DMS114 treated with DMSO at 0.1 percent for 48 hours (cell line): Measurements from ENCODE around the gene TLCD1.
A peak's percentile ranks its signal among the peaks of the same experiment; 100 is the strongest.
"Not testable (repeated sequence)": the region's sequence is repeated elsewhere in the genome, so short reads cannot be mapped to it uniquely, and the experiment has no call there.

Experiments used
- DNase-seq: peaks from one replicate; lab custom pipeline; 2025; ENCODE audit not compliant: unreplicated experiment; lab: John Stamatoyannopoulos, UW

Gene TLCD1

DNA sequence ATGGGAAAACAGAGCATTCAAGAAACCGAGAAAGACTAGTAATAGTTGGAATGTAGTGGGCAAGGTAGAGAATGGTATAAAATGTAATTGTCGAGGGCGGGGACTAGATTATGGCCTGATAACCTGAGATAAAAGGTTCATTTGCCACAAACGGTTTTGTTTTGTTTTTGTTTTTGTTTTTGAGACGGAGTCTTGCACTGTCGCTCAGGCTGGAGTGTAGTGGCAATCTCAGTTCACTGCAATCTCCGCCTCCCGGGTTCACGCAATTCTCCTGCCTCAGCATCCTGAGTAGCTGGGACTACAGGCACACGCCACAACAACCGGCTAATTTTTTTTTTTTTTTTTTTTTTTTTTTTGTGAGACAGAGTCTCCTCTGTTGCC is 3.9 kb upstream of the TLCD1 start:
- no peak for DNase-seq

GRCh38 chr17:28728364-28729200 is 2.5 kb upstream of the TLCD1 start, which contains the start of gene NEK8:
Gene NEK8 (plus strand): TSS chr17:28728788. CDS start chr17:28728814, 26 bp downstream.
- peak; percentile 83 for DNase-seq

DNA sequence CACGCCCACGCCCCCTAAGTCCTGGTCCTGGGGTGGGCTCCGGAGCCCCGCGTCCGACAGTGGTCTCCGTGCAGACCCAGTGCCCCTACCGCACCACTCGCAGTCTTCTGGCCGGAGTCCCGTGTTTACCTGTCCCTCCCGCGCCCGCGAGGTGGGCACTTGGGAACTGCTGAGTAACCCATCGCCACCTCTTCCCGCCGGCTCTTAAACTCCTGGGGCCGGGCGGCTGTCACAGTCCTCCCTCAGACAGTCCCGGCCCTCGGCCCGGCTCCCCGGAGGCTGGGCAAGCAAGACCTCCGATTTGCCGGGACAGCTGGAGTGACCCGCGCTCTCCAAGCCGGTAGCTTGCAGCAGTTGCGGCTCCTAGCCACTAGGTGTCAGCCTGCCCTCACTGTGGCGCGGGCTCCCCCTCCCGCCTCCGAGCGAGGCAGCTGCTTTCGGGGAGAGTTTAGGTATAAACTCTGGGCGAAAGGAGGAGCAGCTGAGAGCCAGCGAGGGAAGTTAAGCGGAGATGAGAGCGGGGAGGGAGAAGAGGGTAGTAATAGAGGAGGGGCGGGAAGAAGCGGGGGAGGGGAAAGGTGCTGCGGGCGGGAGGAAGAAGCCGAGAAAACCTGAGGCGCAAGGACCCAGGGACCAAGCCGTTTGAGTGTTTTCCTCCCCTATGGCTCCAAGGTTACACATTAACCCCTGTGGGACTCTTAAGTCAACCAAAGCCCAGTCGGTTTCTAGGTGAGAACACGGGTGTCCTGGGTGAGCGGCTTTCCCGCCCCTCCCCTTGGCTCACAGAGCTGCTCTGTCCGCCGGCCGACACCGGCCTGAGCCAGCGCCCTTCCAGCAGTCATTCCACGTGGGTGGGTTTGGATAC is 826 bp upstream of the TLCD1 start:
- peak; percentile 78 for DNase-seq

DNA sequence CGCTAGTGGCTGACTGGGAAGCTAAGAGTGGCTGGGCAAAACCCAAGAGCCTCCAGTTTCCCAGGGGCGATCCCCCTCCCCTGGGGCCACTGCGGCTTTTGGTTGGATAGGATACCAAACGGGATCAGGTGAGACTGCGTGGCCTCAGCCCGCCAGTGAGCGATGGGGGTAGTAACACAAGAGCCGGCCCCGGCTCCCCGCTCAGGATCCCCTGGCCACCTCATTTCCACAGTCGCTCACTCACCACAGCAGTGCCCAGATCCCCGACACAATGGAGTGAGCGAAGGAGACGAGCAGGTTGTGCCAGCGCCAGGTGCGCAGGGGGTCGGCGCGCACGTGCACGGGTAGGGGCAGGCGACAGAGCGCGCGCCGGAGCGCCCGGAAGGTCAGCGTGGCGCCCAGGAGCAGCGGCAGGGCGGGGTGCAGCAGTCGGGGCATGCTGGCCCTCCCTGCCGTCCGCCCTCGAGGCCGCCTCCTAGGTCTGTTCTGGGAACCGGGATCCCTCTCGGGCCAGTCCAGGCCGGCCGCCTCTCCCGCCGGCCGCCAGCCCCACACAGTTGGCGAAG is 290 bp downstream of the TLCD1 start:
- peak; percentile 71 for DNase-seq

- peak; percentile 71 for DNase-seq
Observed at GRCh38 chr17:28725166-28725659, 820 bp downstream of the TLCD1 start.

DNA sequence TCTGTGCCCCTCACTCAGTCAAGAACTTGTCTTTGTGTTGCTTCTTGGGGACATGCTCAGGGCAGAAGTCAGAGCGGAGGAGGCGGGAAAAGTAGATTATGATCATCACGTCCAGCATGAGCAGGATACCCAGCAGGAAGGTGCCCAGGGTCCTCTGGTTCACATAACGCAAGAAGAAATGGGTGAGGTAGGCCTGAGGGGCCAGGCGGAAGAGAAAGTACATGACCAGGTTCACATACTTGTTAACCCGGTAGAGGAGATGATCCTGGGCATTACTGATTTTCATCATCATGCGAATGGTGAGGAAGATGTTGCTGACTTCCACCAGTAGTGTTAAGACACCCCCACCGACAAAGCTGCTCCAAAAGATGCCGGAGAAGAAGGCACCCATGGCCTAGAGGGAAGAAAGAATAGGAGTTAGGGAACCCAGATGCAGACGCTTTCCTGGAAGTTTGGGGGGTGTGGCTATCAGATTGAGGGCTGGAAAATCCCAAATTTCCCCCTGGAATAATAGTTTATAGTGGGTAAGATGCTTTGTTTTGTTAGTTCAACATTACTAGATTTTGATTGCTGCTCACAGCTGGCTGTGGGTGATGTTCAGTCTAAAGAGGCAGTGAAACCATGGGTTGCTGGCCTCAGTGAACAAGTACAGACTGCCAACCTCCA is 1.4 kb downstream of the TLCD1 start:
- DNase-seq, result peak; percentile 59

DNA sequence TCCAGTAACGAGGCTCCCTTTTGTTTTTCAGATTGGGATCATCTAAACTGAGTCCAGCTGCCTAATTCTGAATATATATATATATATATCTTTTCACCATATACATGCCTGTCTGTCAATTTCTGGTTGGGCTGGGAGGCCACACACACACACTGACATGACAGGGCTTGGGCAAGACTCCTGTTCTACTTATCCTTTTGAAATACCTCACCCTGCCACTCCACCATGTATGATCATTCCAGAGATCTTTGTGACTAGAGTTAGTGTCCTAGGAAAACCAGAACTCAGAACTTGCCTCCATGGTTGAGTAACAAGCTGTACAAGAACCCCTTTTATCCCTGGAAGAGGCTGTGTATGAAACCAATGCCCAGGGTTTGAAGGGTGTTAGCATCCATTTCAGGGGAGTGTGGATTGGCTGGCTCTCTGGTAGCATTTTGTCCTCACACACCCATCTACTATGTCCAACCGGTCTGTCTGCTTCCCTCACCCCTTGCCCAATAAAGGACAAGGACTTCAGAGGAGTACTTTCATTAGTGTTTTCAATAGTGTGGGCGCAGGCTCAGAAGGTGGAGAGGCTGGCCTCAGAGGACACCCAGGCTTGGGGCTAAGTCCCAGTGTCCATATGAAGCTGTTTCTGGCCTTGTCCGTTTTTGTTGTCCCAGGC is 2.1 kb downstream of the TLCD1 start:
- DNase-seq, result not testable (repeated sequence)

DNA sequence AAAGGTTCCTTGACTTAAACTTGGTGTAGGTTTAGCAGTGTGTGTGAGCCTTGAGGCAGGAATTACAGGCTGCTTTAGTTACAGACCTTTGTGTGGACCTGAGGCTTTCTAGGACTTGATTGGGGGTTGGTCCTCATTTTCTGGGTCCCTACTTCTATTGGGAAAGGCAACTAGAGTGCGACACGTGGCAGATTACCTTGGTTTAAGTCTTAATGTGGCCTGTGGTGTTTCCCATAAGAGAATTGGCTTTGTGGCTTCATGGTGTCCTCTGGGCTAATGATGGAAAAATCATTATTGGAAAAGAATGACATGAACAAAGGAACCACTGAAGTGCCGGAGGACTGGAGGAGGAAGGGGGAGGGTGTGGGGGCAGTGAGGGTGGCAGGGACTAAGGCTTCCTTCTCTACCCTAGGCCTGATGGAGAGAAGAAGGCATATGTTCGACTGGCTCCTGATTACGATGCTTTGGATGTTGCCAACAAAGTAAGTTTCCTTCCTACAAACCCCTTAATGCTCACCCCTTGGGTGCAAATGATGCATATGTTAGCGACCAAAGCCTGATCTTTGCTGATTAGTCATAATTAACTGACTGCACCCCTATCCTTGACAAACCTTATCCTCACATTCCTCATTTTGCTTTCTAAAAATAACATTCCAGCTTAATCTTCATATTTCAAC is 2.7 kb downstream of the TLCD1 start:
- DNase-seq, result no peak

GRCh38 chr17:28722417-28723158 is 3.4 kb downstream of the TLCD1 start:
- no peak for DNase-seq

DNA sequence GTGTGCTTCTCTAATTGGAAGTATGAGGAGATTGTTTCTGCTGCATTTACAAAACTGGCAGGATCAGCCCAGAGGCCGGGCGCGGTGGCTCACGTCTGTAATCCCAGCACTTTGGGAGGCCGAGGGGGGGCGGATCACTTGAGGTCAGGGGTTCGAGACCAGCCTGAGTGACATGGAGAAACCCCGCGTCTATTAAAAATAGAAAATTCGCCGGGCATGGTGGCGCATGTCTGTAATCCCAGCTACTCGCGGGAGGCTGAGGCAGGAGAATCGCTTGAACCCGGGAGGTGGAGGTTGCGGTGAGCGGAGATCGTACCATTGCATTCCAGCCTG is 5.1 kb downstream of the TLCD1 start:
- not testable (repeated sequence) for DNase-seq

DNA sequence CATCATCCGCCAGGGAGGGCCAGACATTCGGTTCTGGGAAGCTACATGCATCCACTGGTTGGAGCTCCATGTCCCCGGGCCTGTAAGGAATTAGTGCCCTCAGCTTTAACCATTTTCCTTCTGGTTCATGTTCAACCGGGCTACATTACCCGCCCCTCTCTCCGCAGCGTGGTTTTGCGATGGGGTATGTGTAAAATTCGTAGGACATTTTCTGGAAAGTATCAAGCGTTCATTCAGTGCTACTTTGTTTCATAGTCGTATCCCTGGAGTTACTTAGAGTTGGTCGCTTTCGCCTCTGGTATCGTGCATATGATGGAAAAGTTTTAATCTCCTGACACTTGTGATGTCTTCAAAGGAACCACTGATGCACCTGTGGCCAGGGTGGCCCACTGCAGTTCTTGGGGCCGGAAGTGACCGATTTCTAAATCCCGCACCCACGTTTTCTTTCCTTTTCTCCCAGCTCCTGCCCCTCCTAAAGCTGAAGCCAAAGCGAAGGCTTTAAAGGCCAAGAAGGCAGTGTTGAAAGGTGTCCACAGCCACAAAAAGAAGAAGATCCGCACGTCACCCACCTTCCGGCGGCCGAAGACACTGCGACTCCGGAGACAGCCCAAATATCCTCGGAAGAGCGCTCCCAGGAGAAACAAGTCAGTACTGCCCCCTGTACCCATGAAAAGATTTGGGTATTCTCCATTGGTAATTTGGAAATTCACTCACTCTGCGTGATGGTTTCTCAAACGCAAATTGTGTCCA is 5.6 kb downstream of the TLCD1 start:
- no peak for DNase-seq

GRCh38 chr17:28719021-28719433 is 7.0 kb downstream of the TLCD1 start:
- DNase-seq, result no peak

DNA sequence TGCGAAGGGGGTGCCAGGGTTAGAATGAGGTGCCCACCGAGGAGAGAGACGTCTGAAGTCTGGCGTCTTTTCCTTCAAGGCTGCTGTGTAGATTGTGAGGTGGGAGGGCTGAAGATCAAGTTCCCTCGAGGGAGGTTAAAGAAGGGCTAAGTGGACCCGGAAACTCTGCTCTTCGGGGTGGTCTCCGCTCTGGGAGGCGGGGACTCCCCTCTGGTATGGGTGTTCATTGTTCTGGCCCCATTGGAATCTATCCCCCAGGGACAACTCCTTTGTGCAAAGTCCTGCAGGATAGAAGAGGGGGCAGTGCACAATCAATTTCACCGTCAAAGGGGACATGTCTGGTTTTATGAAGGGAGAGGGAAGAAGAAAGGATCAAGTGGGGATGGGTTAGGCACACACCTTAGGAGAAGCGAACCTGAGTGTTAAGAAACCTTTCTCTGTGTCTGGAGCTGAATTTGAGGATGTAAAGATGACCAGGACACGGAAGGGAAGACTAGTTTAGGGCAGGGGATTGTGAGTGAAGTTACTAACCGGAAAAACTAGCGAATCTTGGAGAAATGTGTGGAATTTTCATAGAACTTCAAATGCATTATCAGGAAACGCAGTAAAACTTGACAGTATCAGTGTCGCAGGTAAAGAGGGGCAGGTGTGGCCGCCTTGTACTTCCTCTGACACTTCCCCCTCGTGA is 7.6 kb downstream of the TLCD1 start:
- no peak for DNase-seq

GRCh38 chr17:28717578-28718332 is 8.3 kb downstream of the TLCD1 start, which contains the start of gene RAB34:
Gene RAB34 (minus strand): TSS chr17:28717868. CDS start chr17:28717266, 602 bp downstream.
- peak; percentile 32 for DNase-seq

GRCh38 chr17:28716740-28717577 is 9.1 kb downstream of the TLCD1 start:
- DNase-seq, result no peak

DNA sequence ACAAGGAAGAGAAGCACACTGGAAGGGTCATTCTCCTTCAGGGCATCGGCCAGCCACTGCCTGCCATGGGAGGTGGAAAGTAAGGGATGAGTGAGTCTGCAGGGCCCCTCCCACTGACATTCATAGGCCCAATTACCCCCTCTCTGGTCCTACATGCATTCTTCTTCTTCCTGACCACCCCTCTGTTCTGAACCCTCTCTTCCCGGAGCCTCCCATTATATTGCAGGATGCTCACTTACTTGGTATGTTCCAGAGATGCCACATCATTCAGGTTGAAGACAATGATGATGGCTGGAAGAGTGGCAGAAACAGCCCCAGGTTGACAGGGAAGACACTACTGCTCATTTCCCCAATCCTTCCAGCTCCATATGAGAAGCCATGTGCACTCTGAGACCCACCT is 10.8 kb downstream of the TLCD1 start:
- no peak for DNase-seq
